H1 (cell line): Measurements from ENCODE around the gene ITGA3. TPM values are rescaled to one million over a fixed set of nuclear protein-coding genes. Genes with fewer than 3 reads are reported as not detected.
"Not testable (repeated sequence)": the region's sequence is repeated elsewhere in the genome, so short reads cannot be mapped to it uniquely, and the experiment has no call there.

Experiments
- CTCF ChIA-PET: fragments of 300-600 bp; sonication (Branson Sonifier 250); formaldehyde crosslinking; loops from one replicate; lab custom pipeline; 2021; ENCODE audit not compliant: partially characterized antibody; lab: Charles Lee
- POLR2A ChIA-PET: fragments of 300-600 bp; sonication (Branson Sonifier 250); formaldehyde crosslinking; loops from one replicate; lab custom pipeline; 2021; ENCODE audit warnings: inconsistent platforms; ENCODE audit not compliant: partially characterized antibody; lab: Charles Lee
- DNase-seq, 2 experiments: peaks; one replicate each; pipeline versions ENCODE4 v3.0.0 to v3.0.0-alpha.2; 2010 to 2022; ENCODE audit warnings: low spot score in 2 of 2, low read depth in 1 of 2, mixed read lengths in 1 of 2
- FAIRE-seq: peaks from 2 replicates; lab custom pipeline; 2011; peaks lifted over from hg19 to GRCh38; lab: Jason Lieb, UNC
- H2AFZ ChIP-seq: 2 replicates; pipeline ENCODE4 v1.8.1; 2012; ENCODE audit warnings: low read length, inconsistent platforms
- H2AK5ac ChIP-seq: 2 replicates; pipeline ENCODE4 v1.6.1; 2013; ENCODE audit warnings: low read depth, low read length
- H2BK120ac ChIP-seq: replicated peaks from 2 replicates; pipeline ENCODE3; 2013; ENCODE audit warnings: low read depth, low read length, inconsistent platforms
- H2BK12ac ChIP-seq: 2 replicates; pipeline ENCODE4 v1.6.1; 2013; ENCODE audit warnings: low read depth, low read length
- H2BK15ac ChIP-seq: 2 replicates; pipeline ENCODE4 v1.6.1; 2013; ENCODE audit warnings: low read length
- H2BK20ac ChIP-seq: 2 replicates; pipeline ENCODE4 v1.6.1; 2013; ENCODE audit warnings: low read length
- H2BK5ac ChIP-seq: 2 replicates; pipeline ENCODE4 v1.6.1; 2013; ENCODE audit warnings: low read depth, low read length
- H3K14ac ChIP-seq: 2 replicates; pipeline ENCODE4 v1.6.1; 2013; ENCODE audit warnings: inconsistent platforms; ENCODE audit not compliant: insufficient read length
- H3K18ac ChIP-seq: 2 replicates; pipeline ENCODE4 v1.6.1; 2013; ENCODE audit warnings: low read length; ENCODE audit errors: extremely low read depth
- H3K23ac ChIP-seq: 2 replicates; pipeline ENCODE4 v1.6.1; 2013; ENCODE audit warnings: inconsistent platforms; ENCODE audit not compliant: insufficient read length
- H3K23me2 ChIP-seq: 2 replicates; pipeline ENCODE4 v1.6.1; 2013; ENCODE audit warnings: low read depth, low read length
- H3K27ac ChIP-seq: 2 replicates; pipeline ENCODE4 v1.6.1; 2011; ENCODE audit warnings: low read depth, low read length, inconsistent platforms
- H3K27me3 ChIP-seq, 4 experiments: replicated peaks in 1 of 4; 1 replicate in 1 of 4; 2 replicates in 3 of 4; pipeline versions ENCODE4 v1.6.1 to v1.8.1; 2011 to 2013; ENCODE audit warnings: low read length in 3 of 4, mild to moderate bottlenecking in 3 of 4, inconsistent platforms in 2 of 4, mixed read lengths in 2 of 4, moderate library complexity in 1 of 4; ENCODE audit not compliant: control insufficient read depth in 3 of 4, insufficient read depth in 3 of 4; ENCODE audit errors: extremely low read depth in 1 of 4
- H3K36me3 ChIP-seq, 4 experiments: 2 replicates each; pipeline versions ENCODE4 v1.6.1 to v1.8.1; 2011 to 2013; ENCODE audit warnings: mild to moderate bottlenecking in 4 of 4, low read length in 3 of 4, moderate library complexity in 2 of 4, control low read depth in 1 of 4, inconsistent platforms in 1 of 4; ENCODE audit not compliant: insufficient read depth in 4 of 4, control insufficient read depth in 2 of 4
- H3K4ac ChIP-seq: replicated peaks from 2 replicates; pipeline ENCODE3; 2013; ENCODE audit warnings: low read length, low read depth, mixed read lengths, inconsistent platforms; ENCODE audit not compliant: insufficient read length
- H3K4me1 ChIP-seq, 4 experiments: replicated peaks in 1 of 4; 1 replicate in 1 of 4; 2 replicates in 3 of 4; pipeline versions ENCODE4 v1.6.1 to v1.8.1; 2011 to 2013; ENCODE audit warnings: low read length in 3 of 4, inconsistent platforms in 2 of 4, mixed read lengths in 1 of 4; ENCODE audit not compliant: insufficient read depth in 4 of 4, control insufficient read depth in 3 of 4
- H3K4me2 ChIP-seq, 2 experiments: 2 replicates each; pipeline versions ENCODE4 v1.6.1 to v1.8.1; 2011 to 2013; ENCODE audit warnings: low read depth in 2 of 2, low read length in 2 of 2, control low read depth in 1 of 2, inconsistent platforms in 1 of 2, mild to moderate bottlenecking in 1 of 2; ENCODE audit not compliant: insufficient read depth in 1 of 2
- H3K4me3 ChIP-seq, 4 experiments: fragments of 200-600, 300-600 bp in 1 of 4; sonication (generic), shearing (Covaris generic), sonication (Bioruptor Twin) in 1 of 4; 2 replicates each; pipeline versions ENCODE4 v1.5.1 to v1.8.1; 2011 to 2016; ENCODE audit warnings: low read length in 4 of 4, low read depth in 3 of 4, control low read depth in 2 of 4, inconsistent platforms in 2 of 4, mild to moderate bottlenecking in 2 of 4, mixed read lengths in 1 of 4, moderate library complexity in 1 of 4; ENCODE audit not compliant: insufficient read depth in 2 of 4; ENCODE audit errors: extremely low read depth in 1 of 4
- H3K56ac ChIP-seq: replicated peaks from 2 replicates; pipeline ENCODE3; 2013; ENCODE audit warnings: low read depth, mild to moderate bottlenecking, mixed read lengths, low read length, inconsistent platforms; ENCODE audit not compliant: insufficient read length
- H3K79me1 ChIP-seq: 2 replicates; pipeline ENCODE4 v1.6.1; 2013; ENCODE audit warnings: low read depth, low read length, control low read depth
- H3K79me2 ChIP-seq, 2 experiments: 2 replicates each; pipeline versions ENCODE4 v1.6.1 to v1.8.1; 2012 to 2013; ENCODE audit warnings: low read length in 2 of 2, mild to moderate bottlenecking in 2 of 2, inconsistent platforms in 1 of 2; ENCODE audit not compliant: insufficient read depth in 2 of 2, control insufficient read depth in 1 of 2
- H3K9ac ChIP-seq, 4 experiments: replicated peaks in 1 of 4; 1 replicate in 1 of 4; 2 replicates in 3 of 4; pipeline versions ENCODE4 v1.6.1 to v1.8.1; 2011 to 2013; ENCODE audit warnings: low read depth in 3 of 4, low read length in 3 of 4, control low read depth in 2 of 4, mild to moderate bottlenecking in 2 of 4, moderate library complexity in 2 of 4, inconsistent platforms in 1 of 4; ENCODE audit errors: extremely low read depth in 1 of 4
- H3K9me3 ChIP-seq, 2 experiments: 2 replicates each; pipeline versions ENCODE4 v1.6.1 to v1.8.1; 2012 to 2013; ENCODE audit warnings: mild to moderate bottlenecking in 2 of 2, moderate library complexity in 2 of 2, control low read depth in 1 of 2, inconsistent platforms in 1 of 2, low read depth in 1 of 2, low read length in 1 of 2, mixed read lengths in 1 of 2; ENCODE audit not compliant: insufficient read depth in 2 of 2
- H4K20me1 ChIP-seq, 2 experiments: replicated peaks in 1 of 2; 2 replicates each; pipeline versions ENCODE3 to v1.8.1; 2011 to 2013; ENCODE audit warnings: inconsistent platforms in 2 of 2, low read length in 2 of 2, mild to moderate bottlenecking in 1 of 2; ENCODE audit not compliant: insufficient read depth in 2 of 2, control insufficient read depth in 1 of 2
- H4K5ac ChIP-seq: 2 replicates; pipeline ENCODE4 v1.6.1; 2013; ENCODE audit warnings: low read length, low read depth, mixed read lengths, inconsistent platforms; ENCODE audit not compliant: insufficient read length
- H4K8ac ChIP-seq: 2 replicates; pipeline ENCODE4 v1.8.0; 2013; ENCODE audit warnings: mild to moderate bottlenecking, moderate library complexity, low read length, inconsistent platforms; ENCODE audit not compliant: insufficient read depth; ENCODE audit errors: extremely low read depth
- H4K91ac ChIP-seq: replicated peaks from 2 replicates; pipeline ENCODE3; 2013; ENCODE audit warnings: low read length, mixed read lengths, inconsistent platforms; ENCODE audit not compliant: insufficient read length
- WGBS, 2 experiments: shearing (Covaris generic) in 1 of 2; methylation state at CpG; one replicate each; pipeline versions ENCODE4 v1.1.6 to v1.1.7; 2013 to 2015; ENCODE audit warnings: low lambda C conversion rate in 2 of 2, mixed read lengths in 2 of 2, inconsistent platforms in 1 of 2, low coverage in 1 of 2, missing lambda C conversion rate in 1 of 2; ENCODE audit not compliant: insufficient replicate concordance in 2 of 2, insufficient coverage in 1 of 2, insufficient read length in 1 of 2; ENCODE audit errors: extremely low coverage in 1 of 2, missing lambda C conversion rate in 1 of 2; 5-methylcytosine and 5-hydroxymethylcytosine counted together
- polyA plus RNA-seq, 7 experiments: library from polyadenylated mRNA; depleted of rRNA in 3 of 7; stranded (reverse) in 5 of 7; unstranded in 2 of 7; fragments of >200 nt in 5 of 7; fragments of 200-250 nt in 2 of 7; gene quantifications; 1 replicate in 5 of 7; 2 replicates in 1 of 7; 4 replicates in 1 of 7; pipeline versions ENCODE4 v1.2.1 to v1.2.3, GENCODE V29; 2011 to 2013; ENCODE audit warnings: missing spikeins in 2 of 7, mixed read lengths in 2 of 7
- total RNA-seq: library from RNA; stranded (reverse); fragmentation: NEBNext Ultra II Directional; extraction: Animal tissue kit (Norgen Biotek cat#: 25700); gene quantifications from 2 replicates; pipeline ENCODE4 v1.2.1, GENCODE V29; 2021

ITGA3 gene
- total and polyA plus RNA-seq, 2 of the 8 experiments (the other 6 are each of a cell fraction or from before 2014, with no cell fraction given): 24.0 to 24.2 TPM

DNA sequence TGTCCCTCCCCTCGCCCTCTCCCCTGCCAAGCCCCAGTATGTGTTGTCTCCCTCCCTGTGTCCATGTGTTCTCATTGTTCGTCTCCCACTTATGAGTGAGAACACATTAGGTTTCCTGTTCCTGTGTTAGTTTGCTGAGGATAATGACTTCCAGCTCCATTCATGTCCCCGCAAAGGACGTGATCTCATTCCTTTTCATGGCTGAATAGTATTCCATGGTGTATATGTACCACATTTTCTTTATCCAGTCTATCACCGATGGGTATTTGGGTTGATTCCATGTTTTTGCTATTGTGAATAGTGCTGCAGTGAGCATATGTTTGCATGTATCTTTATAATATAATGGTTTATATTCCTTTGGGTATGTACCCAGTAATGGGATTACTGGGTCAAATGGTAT is 15.4 kb upstream of the ITGA3 start:
- not testable (repeated sequence) for H3K14ac ChIP-seq, H2BK5ac ChIP-seq, H2AFZ ChIP-seq, H3K56ac ChIP-seq, H4K20me1 ChIP-seq, H2BK120ac ChIP-seq, H2AK5ac ChIP-seq, H2BK12ac ChIP-seq, H4K91ac ChIP-seq, H3K23me2 ChIP-seq, H4K8ac ChIP-seq, H3K4ac ChIP-seq, H3K9ac ChIP-seq, H3K4me2 ChIP-seq, H2BK20ac ChIP-seq, H3K79me2 ChIP-seq, H4K5ac ChIP-seq, H3K18ac ChIP-seq, H3K27ac ChIP-seq, DNase-seq, H3K79me1 ChIP-seq, H3K9me3 ChIP-seq, H3K4me1 ChIP-seq, H2BK15ac ChIP-seq, H3K36me3 ChIP-seq, H3K23ac ChIP-seq, FAIRE-seq, H3K4me3 ChIP-seq, H3K27me3 ChIP-seq
- 88% methylated on average over 5 of the region's 5 CpGs; no CpG with 5 or more reads in 1 of the 2 experiments for WGBS, 2 experiments
- POLR2A ChIA-PET: interaction anchor here (1.3 kb wide), 1 partner anchor 11 kb away, joined by 3 read pairs; no protein-coding TSS in a partner anchor
- CTCF ChIA-PET: interaction anchor here (0.8 to 1.2 kb wide), 4 partner anchors 15 to 54 kb away, joined by 3 to 4 read pairs (median 3); partner anchors contain the start of gene ITGA3
